Measurements from ENCODE around the gene FMN2.

Gene FMN2

DNA sequence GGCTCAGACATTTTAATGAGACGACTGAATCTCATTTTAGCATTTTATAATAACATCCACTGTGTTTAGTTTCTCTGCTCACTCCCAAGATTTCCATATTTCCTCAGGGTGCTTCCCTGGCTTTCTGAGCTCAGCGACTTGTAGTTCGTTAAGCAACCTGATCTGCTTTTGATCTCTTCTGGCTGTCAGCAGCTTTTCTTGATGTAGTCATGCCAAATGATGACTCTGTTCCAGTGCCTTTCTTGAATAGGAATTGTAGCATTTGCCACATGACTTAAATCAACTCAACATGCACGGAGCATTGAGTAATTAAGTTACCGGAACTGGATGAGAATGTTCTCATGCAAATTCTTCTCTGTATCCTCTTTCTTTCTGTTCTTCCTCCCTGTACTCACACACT lies 246.1 kb downstream of the FMN2 start:
- Histone ChIP-seq H3K9ac (no peak overlapping the region), H3K27me3 (ENCODE audit: control insufficient read depth, insufficient read depth, low read length) (no peaks in the 10 kb centered on the region)

DNA sequence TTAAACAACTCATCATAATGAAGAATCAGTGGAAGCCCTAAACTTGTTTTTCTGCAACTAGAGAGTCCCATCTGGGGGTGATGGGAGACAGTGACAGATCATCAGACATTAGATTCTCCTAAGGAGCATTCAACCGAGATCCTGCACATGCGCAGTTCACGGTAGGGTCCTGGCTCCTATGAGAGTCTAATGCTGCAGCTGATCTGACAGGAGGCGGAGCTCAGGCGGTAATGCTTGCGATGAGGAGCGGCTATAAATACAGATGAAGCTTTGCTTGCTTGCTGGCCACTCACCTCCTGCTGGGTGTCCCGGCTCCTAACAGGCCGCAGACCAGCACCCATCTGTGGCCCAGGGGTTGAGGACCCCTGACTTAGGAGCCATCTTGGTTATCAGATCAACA lies 247.2 kb downstream of the FMN2 start:
- H2AFZ ChIP-seq = no peak overlapping the region
- TF ChIP-seq CTCF (IDR thresholded peaks at IDR 0.05) = no peak
- H3K27ac ChIP-seq = no peak overlapping the region
- no peaks in the 10 kb centered on the region for H3K9me3 ChIP-seq (ENCODE audit: control insufficient read depth, low read length)
- no peaks in the 10 kb centered on the region for H3K79me2 ChIP-seq
- no peak overlapping the region for H3K4me3 ChIP-seq (ENCODE audit: low read depth, low read length)
- no peaks in the 10 kb centered on the region for H3K36me3 ChIP-seq (ENCODE audit: control insufficient read depth, insufficient read depth, low read length)
- H3K27me3 ChIP-seq (ENCODE audit: control insufficient read depth, insufficient read depth, low read length) = no peaks in the 10 kb centered on the region
- H3K9ac ChIP-seq = no peak overlapping the region
- no peak overlapping the region for H3K4me2 ChIP-seq (ENCODE audit: low read length)
- H3K4me1 ChIP-seq = peaks cover 2% of the 10 kb centered on the region

More for the DNA sequence above, 246.1 kb downstream of the FMN2 start:
- TF ChIP-seq CTCF (IDR thresholded peaks at IDR 0.05) = no peak
- Histone ChIP-seq H3K9me3 (ENCODE audit: control insufficient read depth, low read length) (no peaks in the 10 kb centered on the region), H3K79me2 (no peaks in the 10 kb centered on the region), H3K4me3 (ENCODE audit: low read depth, low read length) (peak overlapping the region; percentile 17), H2AFZ (no peak overlapping the region), H3K36me3 (ENCODE audit: control insufficient read depth, insufficient read depth, low read length) (no peaks in the 10 kb centered on the region), H3K4me2 (ENCODE audit: low read length) (no peak overlapping the region), H3K27ac (peak overlapping the region; percentile 24), H3K4me1 (peaks cover 2% of the 10 kb centered on the region)

DNA sequence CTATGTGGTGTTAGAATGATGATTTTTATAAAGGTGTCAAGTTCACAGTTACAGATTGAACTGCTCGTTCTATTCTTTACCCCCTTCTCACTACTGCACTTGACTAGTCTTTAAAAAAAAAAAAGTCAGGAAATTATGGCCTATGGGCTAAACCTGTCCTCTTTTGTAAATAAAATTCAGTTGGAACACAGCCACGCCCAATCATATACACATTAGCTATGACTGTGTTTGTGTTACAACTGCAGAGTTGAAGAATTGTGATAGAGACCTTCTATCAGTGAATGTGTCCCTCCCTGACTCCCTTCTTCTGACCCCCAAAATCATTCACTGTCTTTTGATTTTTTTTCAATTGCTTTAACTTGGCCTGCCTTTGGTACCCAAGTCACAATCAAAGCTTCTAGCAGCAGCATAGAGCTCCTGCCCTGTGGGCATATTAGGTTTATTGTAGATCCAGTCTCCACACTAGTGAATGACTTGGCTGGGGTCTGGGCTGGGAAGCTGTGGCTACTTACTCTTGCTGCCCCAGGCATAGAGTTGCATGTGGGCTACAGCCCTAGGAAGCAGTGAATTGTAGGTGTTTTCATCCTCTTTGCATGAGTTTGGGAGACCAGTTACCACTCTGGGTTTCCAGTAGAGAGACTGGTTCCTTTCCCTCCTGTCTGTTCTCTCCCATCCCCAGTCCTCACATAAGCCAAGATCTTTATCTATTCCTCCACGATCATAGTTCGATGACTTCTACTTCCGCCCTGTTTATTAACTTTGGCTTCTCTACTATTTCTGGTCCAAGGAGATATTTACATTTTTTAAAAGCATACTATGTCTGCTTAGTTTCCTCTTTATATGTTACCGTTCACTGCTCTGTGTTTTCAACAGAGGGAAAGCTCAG lies 249.9 kb downstream of the FMN2 start:
- no peak for TF ChIP-seq CTCF (IDR thresholded peaks at IDR 0.05)
- Histone ChIP-seq H3K4me1 (peaks cover 2% of the 10 kb centered on the region), H2AFZ (no peak overlapping the region), H3K27ac (no peak overlapping the region), H3K4me2 (ENCODE audit: low read length) (no peak overlapping the region), H3K36me3 (ENCODE audit: control insufficient read depth, insufficient read depth, low read length) (no peaks in the 10 kb centered on the region), H3K9me3 (ENCODE audit: control insufficient read depth, low read length) (no peaks in the 10 kb centered on the region), H3K27me3 (ENCODE audit: control insufficient read depth, insufficient read depth, low read length) (no peaks in the 10 kb centered on the region), H3K79me2 (no peaks in the 10 kb centered on the region), H3K4me3 (ENCODE audit: low read depth, low read length) (no peak overlapping the region), H3K9ac (no peak overlapping the region)

- Histone ChIP-seq H3K36me3 (ENCODE audit: control insufficient read depth, insufficient read depth, low read length) (no peaks in the 10 kb centered on the region), H3K27me3 (ENCODE audit: control insufficient read depth, insufficient read depth, low read length) (no peaks in the 10 kb centered on the region), H3K27ac (no peak overlapping the region), H3K9ac (no peak overlapping the region), H3K4me2 (ENCODE audit: low read length) (no peak overlapping the region), H3K4me1 (peaks cover 2% of the 10 kb centered on the region), H3K9me3 (ENCODE audit: control insufficient read depth, low read length) (no peaks in the 10 kb centered on the region), H3K79me2 (no peaks in the 10 kb centered on the region), H3K4me3 (ENCODE audit: low read depth, low read length) (no peak overlapping the region), H2AFZ (no peak overlapping the region)
- no peak for TF ChIP-seq CTCF (IDR thresholded peaks at IDR 0.05)
These were observed 250.6 kb downstream of the FMN2 start for GRCh38 chr1:240342251-240342625.

- no peaks in the 10 kb centered on the region for H3K36me3 ChIP-seq (ENCODE audit: control insufficient read depth, insufficient read depth, low read length)
- H3K4me1 ChIP-seq = no peaks in the 10 kb centered on the region
- H3K9ac ChIP-seq = no peak overlapping the region
- H3K79me2 ChIP-seq = no peaks in the 10 kb centered on the region
- no peak overlapping the region for H2AFZ ChIP-seq
- H3K4me2 ChIP-seq (ENCODE audit: low read length) = no peak overlapping the region
- no peaks in the 10 kb centered on the region for H3K27me3 ChIP-seq (ENCODE audit: control insufficient read depth, insufficient read depth, low read length)
- H3K9me3 ChIP-seq (ENCODE audit: control insufficient read depth, low read length) = no peaks in the 10 kb centered on the region
- no peak overlapping the region for H3K4me3 ChIP-seq (ENCODE audit: low read depth, low read length)
- no peak overlapping the region for H3K27ac ChIP-seq
- no peak for TF ChIP-seq CTCF (IDR thresholded peaks at IDR 0.05)
These were observed 251.4 kb downstream of the FMN2 start for GRCh38 chr1:240343045-240343444.
